ENCODE data around the gene GK. TPM values are rescaled to one million over a fixed set of nuclear protein-coding genes. Genes with fewer than 3 reads are reported as not detected.

The GK gene
- total RNA-seq, 1 donor from 2014 or later, result 16.3 TPM

GRCh38 chrX:30673884-30674598, 20.8 kb downstream of the GK start:
- TF ChIP-seq CTCF (IDR thresholded peaks at IDR 0.05; ENCODE audit: unreplicated experiment), result no peak
- no peaks in the 10 kb centered on the region for H3K27me3 Mint-ChIP-seq
- H3K27ac Mint-ChIP-seq, result no peak overlapping the region
- H3K36me3 Mint-ChIP-seq (ENCODE audit: insufficient read depth), result peaks cover 12% of the 10 kb centered on the region
- no peaks in the 10 kb centered on the region for H3K9me3 Mint-ChIP-seq (ENCODE audit: low read depth)
- no peaks in the 10 kb centered on the region for H3K4me1 Mint-ChIP-seq (ENCODE audit: low read depth)
- no peak for DNase-seq (ENCODE audit: low spot score, unreplicated experiment)
- H3K4me3 Mint-ChIP-seq (ENCODE audit: low read depth), result no peak overlapping the region

- H3K36me3 Mint-ChIP-seq (ENCODE audit: insufficient read depth), result peaks cover 10% of the 10 kb centered on the region
These were observed 21.6 kb downstream of the GK start for GRCh38 chrX:30674799-30675198.

GRCh38 chrX:30679369-30679768, 26.1 kb downstream of the GK start:
- Mint-ChIP-seq H3K4me1 (ENCODE audit: low read depth) (no peaks in the 10 kb centered on the region), H3K27ac (no peak overlapping the region), H3K36me3 (ENCODE audit: insufficient read depth) (peaks cover 10% of the 10 kb centered on the region), H3K9me3 (ENCODE audit: low read depth) (no peaks in the 10 kb centered on the region), H3K27me3 (no peaks in the 10 kb centered on the region), H3K4me3 (ENCODE audit: low read depth) (no peak overlapping the region)
- TF ChIP-seq CTCF (IDR thresholded peaks at IDR 0.05; ENCODE audit: unreplicated experiment), result no peak
- DNase-seq (ENCODE audit: low spot score, unreplicated experiment), result no peak

More at GRCh38 chrX:30674799-30675198, 21.6 kb downstream of the GK start:
- H3K4me1 Mint-ChIP-seq (ENCODE audit: low read depth), result no peaks in the 10 kb centered on the region
- no peak overlapping the region for H3K27ac Mint-ChIP-seq
- DNase-seq (ENCODE audit: low spot score, unreplicated experiment), result no peak
- no peaks in the 10 kb centered on the region for H3K27me3 Mint-ChIP-seq
- H3K9me3 Mint-ChIP-seq (ENCODE audit: low read depth), result no peaks in the 10 kb centered on the region
- no peak overlapping the region for H3K4me3 Mint-ChIP-seq (ENCODE audit: low read depth)
- TF ChIP-seq CTCF (IDR thresholded peaks at IDR 0.05; ENCODE audit: unreplicated experiment), result no peak

GRCh38 chrX:30680618-30681017, 27.4 kb downstream of the GK start:
- H3K36me3 Mint-ChIP-seq (ENCODE audit: insufficient read depth), result peaks cover 11% of the 10 kb centered on the region
- no peak for DNase-seq (ENCODE audit: low spot score, unreplicated experiment)
- H3K4me1 Mint-ChIP-seq (ENCODE audit: low read depth), result no peaks in the 10 kb centered on the region
- no peak overlapping the region for H3K4me3 Mint-ChIP-seq (ENCODE audit: low read depth)
- H3K27me3 Mint-ChIP-seq, result no peaks in the 10 kb centered on the region
- no peak overlapping the region for H3K27ac Mint-ChIP-seq
- H3K9me3 Mint-ChIP-seq (ENCODE audit: low read depth), result no peaks in the 10 kb centered on the region
- no peak for TF ChIP-seq CTCF (IDR thresholded peaks at IDR 0.05; ENCODE audit: unreplicated experiment)

GRCh38 chrX:30688641-30689040, 35.4 kb downstream of the GK start:
- Mint-ChIP-seq H3K27ac (no peak overlapping the region), H3K36me3 (ENCODE audit: insufficient read depth) (peaks cover 10% of the 10 kb centered on the region), H3K27me3 (no peaks in the 10 kb centered on the region), H3K4me3 (ENCODE audit: low read depth) (no peak overlapping the region), H3K9me3 (ENCODE audit: low read depth) (no peaks in the 10 kb centered on the region), H3K4me1 (ENCODE audit: low read depth) (no peaks in the 10 kb centered on the region)
- no peak for DNase-seq (ENCODE audit: low spot score, unreplicated experiment)
- no peak for TF ChIP-seq CTCF (IDR thresholded peaks at IDR 0.05; ENCODE audit: unreplicated experiment)
